Measurements from ENCODE around the gene SNED1.
"Not testable (repeated sequence)": the region's sequence is repeated elsewhere in the genome, so short reads cannot be mapped to it uniquely, and the experiment has no call there.

The SNED1 gene

GRCh38 chr2:240972636-240973521, 25.5 kb upstream of the SNED1 start:
- DNase-seq: peak; percentile 72

DNA sequence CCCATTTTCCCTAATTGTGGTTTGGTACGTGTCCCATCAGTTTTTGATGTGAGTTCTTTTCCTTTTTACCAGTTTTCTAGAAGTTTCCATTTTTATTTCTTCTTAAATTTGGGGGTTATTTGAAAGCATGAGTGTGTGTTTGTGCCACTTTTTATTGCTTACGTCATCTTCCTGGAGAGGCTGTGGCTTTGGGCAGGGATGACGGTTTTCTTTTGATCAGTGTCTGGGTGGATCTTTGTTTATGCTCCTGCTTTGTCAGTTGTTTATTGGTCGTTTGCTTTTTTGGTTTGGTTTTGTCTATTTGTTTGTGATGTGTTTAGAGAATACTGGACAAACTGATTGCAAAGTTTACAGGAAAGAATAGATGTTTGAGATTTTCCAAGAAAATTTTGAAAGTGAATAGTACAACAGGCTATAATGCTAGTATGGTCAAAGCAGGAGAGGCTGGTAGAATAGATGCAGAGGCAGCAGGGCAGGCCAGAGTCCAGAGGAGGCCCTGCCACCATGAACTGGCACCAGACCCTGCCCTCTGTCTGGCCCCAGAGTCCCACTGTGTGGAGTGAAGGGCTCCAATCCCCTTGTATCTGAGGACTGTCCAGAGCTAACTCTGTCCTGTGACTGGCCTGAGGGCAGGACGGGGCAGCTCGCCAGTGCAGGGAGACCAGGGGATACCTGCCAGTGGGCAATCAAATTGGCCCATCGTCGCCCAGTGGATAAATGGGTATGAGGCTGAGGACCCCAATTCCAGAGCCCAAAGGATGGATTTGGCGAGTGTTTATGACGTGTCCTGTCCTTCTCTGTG, 23.4 kb upstream of the SNED1 start:
- no peak for DNase-seq

DNA sequence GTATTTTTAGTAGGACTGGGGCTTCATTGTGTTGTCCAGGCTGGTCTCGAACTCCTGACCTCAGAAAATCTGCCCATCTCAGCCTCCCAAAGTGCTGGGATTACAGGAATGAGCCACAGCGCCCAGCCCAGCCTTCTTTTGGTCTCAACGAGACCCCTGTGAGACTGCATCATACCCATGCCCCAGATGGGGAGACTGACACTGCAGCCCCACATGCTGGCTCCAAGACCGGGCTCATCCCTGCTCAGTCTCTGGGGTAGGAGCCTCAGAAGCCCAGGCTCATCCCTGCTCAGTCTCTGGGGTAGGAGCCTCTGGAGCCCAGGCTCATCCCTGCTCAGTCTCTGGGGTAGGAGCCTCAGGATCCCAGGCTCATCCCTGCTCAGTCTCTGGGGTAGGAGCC, 22.5 kb upstream of the SNED1 start:
- DNase-seq: not testable (repeated sequence)

DNA sequence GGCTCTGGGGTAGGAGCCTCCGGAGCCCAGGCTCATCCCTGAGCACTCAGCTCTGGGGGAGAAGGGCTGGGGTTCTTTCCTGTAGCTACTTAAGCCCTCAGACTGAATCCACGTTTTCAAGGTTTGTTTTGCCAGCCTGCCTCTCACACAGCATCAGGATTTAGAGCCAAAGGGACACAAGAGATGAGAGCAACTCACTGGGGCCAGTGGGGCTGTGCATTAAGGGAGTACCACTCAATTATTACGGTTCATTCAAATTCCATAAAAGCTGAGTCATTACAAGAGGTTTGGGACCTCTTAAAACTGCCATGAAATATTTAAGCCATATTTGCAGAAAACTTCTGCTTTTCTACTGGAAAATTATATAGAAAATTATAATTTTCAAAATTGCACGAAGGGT, 17.1 kb upstream of the SNED1 start:
- DNase-seq: no peak

GRCh38 chr2:240981871-240982800, 16.3 kb upstream of the SNED1 start:
- no peak for DNase-seq

- DNase-seq: no peak
Observed at GRCh38 chr2:240982821-240983281, 15.6 kb upstream of the SNED1 start.

- DNase-seq: peak; percentile 84
Observed at GRCh38 chr2:240983361-240983995, 14.9 kb upstream of the SNED1 start.

DNA sequence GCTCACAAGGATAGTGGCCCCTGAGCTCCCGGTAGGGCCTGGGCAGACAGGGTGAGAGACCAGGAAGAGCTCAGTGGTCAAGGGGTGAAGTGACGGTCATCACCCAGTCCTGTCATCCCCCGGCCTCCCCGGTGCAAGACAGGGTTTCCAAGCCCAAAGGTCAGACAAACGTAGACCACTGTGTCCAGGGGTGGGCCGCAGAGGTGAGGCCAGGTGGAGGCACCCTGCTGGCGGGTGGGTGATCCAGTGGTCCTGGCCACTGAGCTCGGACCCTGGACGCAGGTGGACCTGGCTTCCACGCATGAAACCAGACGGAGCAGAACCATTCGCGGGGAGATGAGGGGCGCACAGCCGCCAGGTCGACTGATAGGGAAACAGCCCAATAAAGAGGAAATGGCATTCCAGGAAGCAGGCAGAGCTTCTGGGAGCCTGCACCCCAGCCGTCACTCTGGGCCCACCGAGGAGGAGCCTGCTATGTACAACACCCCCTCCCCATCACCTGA, 14.4 kb upstream of the SNED1 start:
- DNase-seq: peak; percentile 11

GRCh38 chr2:240985881-240986786, 12.3 kb upstream of the SNED1 start:
- DNase-seq: no peak

- DNase-seq: peak; percentile 45
Observed at GRCh38 chr2:240986787-240987411, 11.5 kb upstream of the SNED1 start.

DNA sequence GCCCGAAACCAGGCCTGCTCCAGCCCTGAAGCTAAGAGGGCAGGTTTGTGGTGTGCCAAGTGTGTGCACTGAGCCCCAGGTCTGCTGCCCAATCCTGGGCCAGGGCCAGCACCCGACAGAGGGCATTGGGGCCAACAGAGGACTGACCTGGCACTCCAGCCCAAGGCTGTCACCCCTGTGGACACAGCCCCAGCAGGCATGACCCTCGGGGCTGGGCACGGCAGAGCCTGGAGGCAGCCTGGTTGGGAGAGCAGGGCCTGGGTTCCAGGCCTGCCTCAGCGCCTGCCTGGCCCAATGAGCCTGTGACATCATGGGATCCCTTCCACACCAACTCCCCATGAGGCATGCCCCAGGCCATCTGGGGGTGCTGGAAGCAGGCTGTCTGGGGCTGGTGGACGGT, 10.8 kb upstream of the SNED1 start:
- no peak for DNase-seq

- no peak for DNase-seq
Observed at GRCh38 chr2:240988146-240988545, 10.3 kb upstream of the SNED1 start.

- no peak for DNase-seq
Observed at GRCh38 chr2:240988571-240989271, 9.7 kb upstream of the SNED1 start.

DNA sequence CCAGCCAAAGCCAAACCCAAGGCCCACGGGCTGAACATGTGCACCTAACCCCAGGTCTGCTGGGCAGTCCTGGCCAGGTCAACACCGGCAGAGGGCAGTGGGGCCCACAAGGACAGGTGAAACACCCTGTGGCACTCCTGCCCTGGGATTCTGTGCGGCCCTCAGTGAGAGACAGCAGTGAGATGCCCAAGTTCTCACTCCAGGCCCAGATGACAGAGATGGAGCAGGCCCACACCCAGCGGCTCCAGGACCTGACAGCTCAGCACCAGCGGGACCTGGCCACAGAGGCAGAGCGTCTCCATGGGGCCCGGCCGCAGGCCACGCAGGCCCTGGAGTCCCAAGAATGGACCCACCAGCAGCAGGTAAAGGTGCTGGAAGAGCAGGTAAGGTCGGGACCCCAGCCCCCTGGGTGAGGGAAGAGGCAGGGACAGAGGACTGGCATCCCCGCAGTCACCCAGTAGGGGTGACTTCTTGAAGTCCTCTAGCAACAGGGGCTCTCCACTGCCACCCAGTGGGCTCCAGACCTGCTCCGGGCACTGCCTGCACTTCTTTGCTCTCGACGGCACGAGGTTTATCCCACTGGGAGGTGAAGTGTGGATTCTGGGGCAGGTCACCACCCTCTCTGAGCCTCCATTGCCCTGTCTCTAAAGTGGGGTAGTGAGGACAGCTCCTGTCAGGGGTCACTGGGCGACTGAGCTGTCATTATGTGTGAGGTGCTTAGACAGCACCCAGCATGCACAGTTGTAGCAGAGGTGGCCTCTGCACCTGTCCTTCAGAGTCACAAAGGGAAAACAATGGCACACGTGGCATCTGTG, 8.8 kb upstream of the SNED1 start:
- peak; percentile 46 for DNase-seq

DNA sequence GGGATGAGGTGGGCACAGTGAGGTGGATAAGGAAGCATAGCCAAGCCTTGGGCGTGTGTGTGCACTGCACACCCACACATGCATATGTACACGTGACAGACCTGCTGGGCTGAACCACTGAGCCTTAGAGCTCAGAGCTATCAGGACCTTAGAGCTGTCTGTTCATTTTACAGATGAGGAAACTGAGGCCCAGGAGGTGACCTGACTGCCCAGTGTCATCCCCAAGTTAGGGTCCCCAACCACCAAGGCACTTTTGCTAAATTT, 8.2 kb upstream of the SNED1 start:
- no peak for DNase-seq

GRCh38 chr2:240990726-240991377, 7.6 kb upstream of the SNED1 start:
- DNase-seq: no peak

- peak; percentile 18 for DNase-seq
Observed at GRCh38 chr2:240991378-240992263, 6.8 kb upstream of the SNED1 start.
